Rectal smooth muscle tissue (tissue), 1 donor: ENCODE measurements around the gene AGAP9.

Experiments
- H3K27ac ChIP-seq: one replicate; pipeline ENCODE4 v1.7.0; 2013; ENCODE audit warnings: low read depth, low read length, inconsistent platforms
- H3K27me3 ChIP-seq: one replicate; pipeline ENCODE4 v1.7.0; 2013; ENCODE audit warnings: low read length; ENCODE audit not compliant: control insufficient read depth, insufficient read depth
- H3K36me3 ChIP-seq: one replicate; pipeline ENCODE4 v1.7.0; 2013; ENCODE audit warnings: low read length; ENCODE audit not compliant: control insufficient read depth, insufficient read depth
- H3K4me1 ChIP-seq: one replicate; pipeline ENCODE4 v1.7.0; 2013; ENCODE audit warnings: low read length; ENCODE audit not compliant: control insufficient read depth, insufficient read depth
- H3K4me3 ChIP-seq: one replicate; pipeline ENCODE4 v1.7.0; 2013; ENCODE audit warnings: low read length
- H3K9ac ChIP-seq: one replicate; pipeline ENCODE4 v1.7.0; 2013; ENCODE audit warnings: low read length

The AGAP9 gene

GRCh38 chr10:47452495-47453140, 70.8 kb downstream of the AGAP9 start:
- Histone ChIP-seq H3K4me3 (no peak overlapping the region), H3K36me3 (no peaks in the 10 kb centered on the region), H3K27me3 (no peaks in the 10 kb centered on the region), H3K9ac (no peak overlapping the region), H3K27ac (no peak overlapping the region), H3K4me1 (no peaks in the 10 kb centered on the region)

GRCh38 chr10:47451998-47452494, 71.4 kb downstream of the AGAP9 start:
- Histone ChIP-seq H3K4me1 (no peaks in the 10 kb centered on the region), H3K4me3 (no peak overlapping the region), H3K27me3 (no peaks in the 10 kb centered on the region), H3K9ac (no peak overlapping the region), H3K36me3 (no peaks in the 10 kb centered on the region), H3K27ac (no peak overlapping the region)
